Coronary artery (tissue), 2 donors: ENCODE measurements around the gene QPCTL.

Source experiments
- DNase-seq: peaks from one replicate; pipeline ENCODE4 v3.0.0-alpha.2; 2017; ENCODE audit warnings: low spot score
- H3K27ac ChIP-seq, 2 donors: fragments of 200-600 bp; sonication (generic); one replicate each; pipeline ENCODE4 v1.5.1; 2016 to 2019
- H3K4me3 ChIP-seq: fragments of 200-600 bp; sonication (generic); 2 replicates; pipeline ENCODE4 v1.5.1; 2016; ENCODE audit warnings: mild to moderate bottlenecking, moderate library complexity
- CTCF ChIP-seq: fragments of 200-600 bp; sonication (generic); IDR thresholded peaks from one replicate; pipeline ENCODE4 v1.5.1; 2019; ENCODE audit warnings: antibody characterized with exemption

Gene QPCTL

DNA sequence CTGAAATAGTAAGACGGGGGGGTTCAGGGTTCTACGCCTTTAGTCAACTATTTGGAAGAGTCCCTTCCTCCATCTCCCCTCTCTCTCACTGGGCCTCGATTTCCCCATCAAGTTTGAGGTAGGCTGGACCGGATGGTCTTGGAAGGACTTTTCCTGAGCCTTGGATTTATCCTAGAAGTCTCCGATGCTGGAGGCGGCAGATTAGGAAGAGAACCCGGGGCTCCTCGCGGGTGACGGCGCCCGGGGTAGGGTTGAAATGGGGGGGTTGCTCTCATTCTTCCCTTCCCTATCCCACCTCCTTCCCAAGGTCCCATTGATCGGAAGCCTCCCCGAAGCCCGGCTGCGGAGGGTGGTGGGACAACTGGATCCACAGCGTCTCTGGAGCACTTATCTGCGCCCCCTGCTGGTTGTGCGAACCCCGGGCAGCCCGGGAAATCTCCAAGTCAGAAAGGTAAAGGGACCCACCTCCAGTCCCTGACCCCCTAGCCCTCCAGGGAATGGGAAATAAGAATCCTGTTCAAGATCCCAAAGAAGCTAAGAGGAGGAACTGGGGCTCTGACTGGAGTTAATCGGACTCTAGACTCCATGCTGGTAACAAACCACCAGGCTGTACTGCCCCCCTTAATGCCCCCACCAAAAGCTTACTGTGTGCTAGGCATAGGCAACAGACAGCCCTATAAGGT lies 781 bp downstream of the QPCTL start:
- Histone ChIP-seq H3K4me3 (peak overlapping the region; percentile 85), H3K27ac (peak overlapping the region; percentile 94 to 97)
- TF ChIP-seq CTCF, result peak; percentile 88
- DNase-seq, result peak; percentile 85

- Histone ChIP-seq H3K4me3 (no peak overlapping the region), H3K27ac (no peak overlapping the region)
- no peak for DNase-seq
- TF ChIP-seq CTCF, result no peak
These were observed 9.2 kb downstream of the QPCTL start for GRCh38 chr19:45701676-45702075.

DNA sequence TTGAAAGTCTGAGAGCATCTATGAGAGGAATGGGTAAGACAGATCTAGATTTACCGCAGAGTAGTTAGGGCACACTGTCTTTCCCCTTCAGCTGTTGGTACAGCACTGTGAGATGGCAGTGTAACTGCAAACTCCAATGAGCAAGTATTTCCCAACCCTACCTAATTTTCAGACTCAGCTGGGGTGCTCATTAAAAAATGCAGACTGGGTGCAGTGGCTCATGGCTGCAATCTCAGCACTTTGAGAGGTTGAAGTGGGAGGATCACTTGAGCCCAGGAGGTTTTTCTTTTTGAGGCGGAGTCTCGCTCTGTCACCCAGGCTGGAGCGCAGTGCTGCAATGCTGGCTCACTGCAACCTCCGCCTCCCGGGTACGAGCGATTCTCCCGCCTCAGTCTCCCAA lies 12.6 kb downstream of the QPCTL start:
- TF ChIP-seq CTCF, result no peak
- no peak overlapping the region for H3K4me3 ChIP-seq
- H3K27ac ChIP-seq, result no peak overlapping the region
- DNase-seq, result no peak

GRCh38 chr19:45705710-45706415 lies 13.4 kb downstream of the QPCTL start:
- no peak for DNase-seq
- TF ChIP-seq CTCF, result no peak
- no peak overlapping the region for H3K4me3 ChIP-seq
- H3K27ac ChIP-seq, result no peak overlapping the region

DNA sequence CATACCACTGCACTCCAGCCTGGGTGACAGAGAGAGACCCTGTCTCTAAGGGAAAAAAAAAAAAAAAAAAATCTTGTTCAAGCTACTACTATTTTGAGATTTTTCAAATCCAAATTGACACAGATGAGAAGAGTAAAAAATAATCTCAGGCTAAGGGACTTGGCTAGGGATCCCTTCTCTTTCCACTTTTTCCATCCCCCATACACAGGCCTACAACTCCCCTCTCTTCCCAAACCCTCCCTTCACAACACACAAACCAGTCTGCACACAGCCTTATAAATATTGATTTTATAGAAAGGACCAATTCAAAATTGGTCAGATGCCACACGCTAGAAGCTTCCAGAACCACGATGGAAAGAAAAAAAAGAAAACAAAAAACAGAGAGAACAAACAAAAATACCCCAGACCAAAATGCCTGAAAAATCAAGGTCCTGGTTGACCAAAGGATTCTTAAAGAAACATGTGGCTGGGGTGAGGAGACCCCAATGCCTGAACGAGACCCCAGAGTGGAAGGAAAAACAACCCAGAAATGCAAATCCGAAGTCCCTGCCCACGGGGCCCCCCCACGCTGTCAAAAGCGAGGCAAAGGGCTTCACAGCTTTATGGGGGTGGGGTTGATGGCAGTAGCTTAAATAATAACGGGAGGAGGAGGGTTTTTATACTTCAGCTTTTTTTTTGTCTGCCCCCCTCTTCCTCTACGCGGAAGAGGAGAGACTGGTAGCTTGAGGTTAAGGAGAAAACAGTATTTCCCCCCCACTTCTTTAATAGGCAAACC lies 18.1 kb downstream of the QPCTL start:
- Histone ChIP-seq H3K4me3 (no peak overlapping the region), H3K27ac (no peak overlapping the region)
- TF ChIP-seq CTCF, result no peak
- no peak for DNase-seq

GRCh38 chr19:45711851-45712698 lies 19.6 kb downstream of the QPCTL start:
- TF ChIP-seq CTCF, result no peak
- no peak for DNase-seq
- Histone ChIP-seq H3K27ac (no peak overlapping the region), H3K4me3 (no peak overlapping the region)
